ENCODE results near the gene DAZAP1. TPM values are rescaled to one million over a fixed set of nuclear protein-coding genes. Genes with fewer than 3 reads are reported as not detected.
"Not testable (repeated sequence)": the region's sequence is repeated elsewhere in the genome, so short reads cannot be mapped to it uniquely, and the experiment has no call there.

The DAZAP1 gene
- total RNA-seq, 1 experiment from 2014 or later, result 151 TPM

DNA sequence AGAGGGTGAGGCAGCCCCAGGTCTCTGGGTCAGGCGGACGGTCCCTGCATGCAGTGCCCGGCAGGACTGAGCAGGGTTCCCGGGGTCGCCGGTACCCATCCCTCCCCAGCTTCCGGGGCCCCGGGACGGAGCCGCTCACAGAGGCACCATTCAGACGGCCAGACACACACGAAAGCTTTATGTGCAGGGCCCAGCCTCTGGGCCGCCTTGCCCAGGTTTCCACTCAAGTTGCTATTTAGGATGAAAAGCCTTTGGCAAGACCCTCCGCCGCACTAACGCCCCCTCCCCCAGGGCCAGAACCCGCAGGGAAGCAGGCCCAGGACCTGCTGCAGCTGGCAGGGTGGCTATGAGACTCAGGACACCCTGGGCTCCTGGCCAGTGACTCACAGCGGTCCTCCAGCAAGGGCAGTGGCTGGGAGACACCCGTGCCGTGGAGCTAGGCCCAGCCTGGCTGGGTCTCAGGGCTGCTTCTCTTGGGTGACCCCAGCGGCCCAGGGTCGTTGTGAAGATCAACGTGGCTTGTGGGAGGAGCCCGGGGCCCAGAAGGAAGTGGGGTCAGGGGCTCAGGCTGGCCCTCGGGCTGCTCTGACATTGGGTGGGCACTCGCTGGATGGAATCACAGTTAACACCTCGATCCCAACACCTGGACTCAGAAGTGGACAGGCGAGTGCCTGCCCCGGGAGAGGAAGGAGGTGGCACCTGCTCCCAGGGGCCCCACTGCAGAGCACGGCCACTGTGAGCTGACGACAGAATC lies 66.8 kb downstream of the DAZAP1 start:
- no peak overlapping the region for H3K27ac Mint-ChIP-seq (ENCODE audit: unreplicated experiment)

GRCh38 chr19:1474765-1475351 lies 67.5 kb downstream of the DAZAP1 start:
- DNase-seq, result no peak
- Mint-ChIP-seq H3K36me3 (ENCODE audit: insufficient read depth, unreplicated experiment) (peaks cover 39% of the 10 kb centered on the region), H3K4me3 (ENCODE audit: low read depth, unreplicated experiment) (no peak overlapping the region), H3K4me1 (ENCODE audit: low read depth, unreplicated experiment) (no peaks in the 10 kb centered on the region), H3K9me3 (ENCODE audit: low read depth, unreplicated experiment) (no peaks in the 10 kb centered on the region), H3K27ac (ENCODE audit: unreplicated experiment) (no peak overlapping the region), H3K27me3 (ENCODE audit: unreplicated experiment) (peaks cover 1% of the 10 kb centered on the region)
- no TSS peak for BruUV-seq (replicated peaks)
- TF ChIP-seq CTCF (IDR thresholded peaks at IDR 0.05; ENCODE audit: unreplicated experiment), result no peak
- intact Hi-C loops (cut with micrococcal nuclease; ENCODE audit: unreplicated experiment), result no loop called here
- CTCF ChIA-PET, result no interaction called here

More for the DNA sequence above, 66.8 kb downstream of the DAZAP1 start:
- H3K36me3 Mint-ChIP-seq (ENCODE audit: insufficient read depth, unreplicated experiment), result peaks cover 37% of the 10 kb centered on the region
- H3K4me1 Mint-ChIP-seq (ENCODE audit: low read depth, unreplicated experiment), result no peaks in the 10 kb centered on the region
- no peaks in the 10 kb centered on the region for H3K9me3 Mint-ChIP-seq (ENCODE audit: low read depth, unreplicated experiment)
- BruUV-seq (replicated peaks), result no TSS peak
- CTCF ChIA-PET, result interaction anchor here (0.6 kb wide), 1 partner anchor 840 kb away, joined by 3 read pairs; no protein-coding TSS in a partner anchor
- intact Hi-C loops (cut with micrococcal nuclease; ENCODE audit: unreplicated experiment), result no loop called here
- DNase-seq, result no peak
- no peak for TF ChIP-seq CTCF (IDR thresholded peaks at IDR 0.05; ENCODE audit: unreplicated experiment)
- no peak overlapping the region for H3K4me3 Mint-ChIP-seq (ENCODE audit: low read depth, unreplicated experiment)
- H3K27me3 Mint-ChIP-seq (ENCODE audit: unreplicated experiment), result no peaks in the 10 kb centered on the region

DNA sequence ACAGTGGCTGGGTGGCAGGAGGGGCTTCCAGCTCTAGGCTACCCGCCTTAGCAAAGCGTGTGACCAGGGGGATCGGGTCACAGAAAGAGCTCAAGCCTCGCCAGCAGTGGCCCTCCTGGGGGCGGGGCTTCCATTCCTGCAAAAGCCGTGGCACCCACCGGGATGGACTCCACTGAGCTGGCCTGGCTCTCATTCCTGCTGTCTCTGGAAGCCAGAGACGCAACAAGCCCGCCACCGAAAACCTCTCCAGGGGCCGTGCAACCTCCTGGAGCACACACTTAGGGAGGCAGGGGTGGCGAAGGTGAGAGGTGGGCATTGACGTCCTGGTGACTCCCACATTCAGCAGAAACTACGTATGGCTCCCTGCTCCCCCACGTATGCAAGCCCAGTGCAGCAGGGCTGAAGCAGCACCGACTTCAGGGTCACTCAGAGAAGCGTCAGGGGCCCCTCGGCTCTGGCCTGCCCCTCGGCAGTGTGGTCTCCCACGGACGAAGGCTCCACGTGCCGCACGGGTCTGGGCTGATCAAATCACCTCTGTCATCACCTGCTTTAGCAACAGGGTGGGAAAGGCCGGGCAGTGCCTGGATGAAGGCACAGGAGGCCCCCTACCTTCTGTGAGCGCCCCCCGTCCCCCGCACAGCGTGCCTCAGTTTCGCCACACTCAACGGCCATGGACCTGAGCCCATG lies 68.5 kb downstream of the DAZAP1 start:
- Mint-ChIP-seq H3K36me3 (ENCODE audit: insufficient read depth, unreplicated experiment) (peaks cover 33% of the 10 kb centered on the region), H3K9me3 (ENCODE audit: low read depth, unreplicated experiment) (no peaks in the 10 kb centered on the region), H3K27ac (ENCODE audit: unreplicated experiment) (no peak overlapping the region), H3K4me1 (ENCODE audit: low read depth, unreplicated experiment) (no peaks in the 10 kb centered on the region), H3K27me3 (ENCODE audit: unreplicated experiment) (peaks cover 12% of the 10 kb centered on the region), H3K4me3 (ENCODE audit: low read depth, unreplicated experiment) (no peak overlapping the region)
- no TSS peak for BruUV-seq (replicated peaks)
- no peak for DNase-seq
- TF ChIP-seq CTCF (IDR thresholded peaks at IDR 0.05; ENCODE audit: unreplicated experiment), result no peak
- CTCF ChIA-PET, result no interaction called here
- intact Hi-C loops (cut with micrococcal nuclease; ENCODE audit: unreplicated experiment), result no loop called here

DNA sequence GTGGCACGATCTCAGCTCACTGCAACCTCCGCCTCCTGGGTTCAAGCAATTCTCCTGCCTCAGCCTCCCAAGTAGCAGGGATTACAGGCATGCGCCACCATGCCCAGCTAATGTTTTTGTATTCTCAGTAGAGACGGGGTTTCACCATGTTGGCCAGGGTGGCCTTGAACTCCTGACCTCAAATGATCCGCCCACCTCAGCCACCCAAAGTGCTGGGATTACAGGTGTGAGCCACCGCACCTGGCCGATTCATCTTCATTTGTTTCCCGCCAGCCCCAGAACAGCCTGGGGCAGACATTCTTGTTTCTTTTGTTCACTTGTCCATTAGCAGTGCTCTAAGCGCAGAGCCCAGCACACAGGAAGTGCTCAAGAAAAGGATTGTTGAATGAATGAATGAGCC lies 69.7 kb downstream of the DAZAP1 start:
- peaks cover 33% of the 10 kb centered on the region for H3K36me3 Mint-ChIP-seq (ENCODE audit: insufficient read depth, unreplicated experiment)
- DNase-seq, result not testable (repeated sequence)

More for the DNA sequence above, 69.7 kb downstream of the DAZAP1 start:
- BruUV-seq (replicated peaks); intact Hi-C loops (cut with micrococcal nuclease; ENCODE audit: unreplicated experiment); H3K27ac Mint-ChIP-seq (ENCODE audit: unreplicated experiment); CTCF ChIA-PET; H3K4me1 Mint-ChIP-seq (ENCODE audit: low read depth, unreplicated experiment); H3K9me3 Mint-ChIP-seq (ENCODE audit: low read depth, unreplicated experiment): not testable (repeated sequence)
- Mint-ChIP-seq H3K27me3 (ENCODE audit: unreplicated experiment) (peaks cover 15% of the 10 kb centered on the region), H3K4me3 (ENCODE audit: low read depth, unreplicated experiment) (peak overlapping the region; percentile 91)

All from Calu3 (cell line).